ENCODE results near the gene MMP19. TPM values are rescaled to one million over a fixed set of nuclear protein-coding genes. Genes with fewer than 3 reads are reported as not detected.
A peak's percentile ranks its signal among the peaks of the same experiment; 100 is the strongest.

MMP19 gene
- total and polyA plus RNA-seq, 8 donors, result 0.63 to 7.5 (median 3.0) TPM

DNA sequence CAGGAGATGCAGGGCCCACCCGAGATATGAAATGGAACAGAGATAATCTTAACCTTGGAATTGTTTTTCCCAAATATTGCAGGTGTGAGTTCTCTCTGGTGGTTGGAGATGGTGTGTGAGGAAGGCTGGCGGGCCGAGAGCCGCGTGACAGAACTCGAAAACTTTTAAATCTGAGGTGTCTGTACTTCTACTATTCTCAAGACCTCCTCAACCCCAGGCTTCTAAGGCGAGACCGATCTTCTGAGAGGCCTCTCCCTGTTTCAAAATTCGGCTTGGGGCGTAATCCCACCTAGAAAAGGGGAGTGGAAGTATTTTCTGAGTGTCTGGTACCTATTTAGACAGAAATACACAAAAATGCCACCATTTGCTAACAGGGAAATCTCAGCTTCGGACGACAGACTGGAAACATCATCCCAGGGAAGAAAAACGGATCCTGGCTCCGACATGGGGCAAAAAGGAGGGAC lies 25.8 kb downstream of the MMP19 start:
- FAIRE-seq, result no peak
- DNase-seq, result no peak
- peak in 2 of 4 donors; percentile 1 to 2 for ATAC-seq

DNA sequence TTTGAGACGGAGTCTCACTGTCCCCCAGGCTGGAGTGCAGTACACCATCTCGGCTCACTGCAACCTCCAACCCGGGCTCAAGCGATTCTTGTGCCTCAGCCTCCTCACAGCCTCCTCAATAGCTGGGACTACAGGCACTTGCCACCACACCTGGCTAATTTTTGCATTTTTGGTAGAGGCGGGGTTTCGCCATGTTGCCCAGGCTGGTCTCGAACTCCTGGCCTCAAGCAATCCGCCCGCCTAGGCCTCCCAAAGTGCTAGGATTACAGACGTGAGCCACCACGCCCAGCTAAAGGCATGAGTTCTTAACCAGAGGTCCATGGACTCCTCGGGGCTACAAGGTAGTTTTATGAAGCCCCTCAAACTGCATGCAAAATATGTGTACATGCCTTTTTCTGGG lies 27.3 kb downstream of the MMP19 start:
- no peaks in the 10 kb centered on the region for H3K9me3 ChIP-seq
- peaks cover 0 to 6% (median 0%) of the 10 kb centered on the region in 3 donors for H3K36me3 ChIP-seq
- H3K27me3 ChIP-seq, result no peaks in the 10 kb centered on the region
- DNase-seq (no peak), ATAC-seq (no peak), FAIRE-seq (no peak)
- TF ChIP-seq, protein P1, sequence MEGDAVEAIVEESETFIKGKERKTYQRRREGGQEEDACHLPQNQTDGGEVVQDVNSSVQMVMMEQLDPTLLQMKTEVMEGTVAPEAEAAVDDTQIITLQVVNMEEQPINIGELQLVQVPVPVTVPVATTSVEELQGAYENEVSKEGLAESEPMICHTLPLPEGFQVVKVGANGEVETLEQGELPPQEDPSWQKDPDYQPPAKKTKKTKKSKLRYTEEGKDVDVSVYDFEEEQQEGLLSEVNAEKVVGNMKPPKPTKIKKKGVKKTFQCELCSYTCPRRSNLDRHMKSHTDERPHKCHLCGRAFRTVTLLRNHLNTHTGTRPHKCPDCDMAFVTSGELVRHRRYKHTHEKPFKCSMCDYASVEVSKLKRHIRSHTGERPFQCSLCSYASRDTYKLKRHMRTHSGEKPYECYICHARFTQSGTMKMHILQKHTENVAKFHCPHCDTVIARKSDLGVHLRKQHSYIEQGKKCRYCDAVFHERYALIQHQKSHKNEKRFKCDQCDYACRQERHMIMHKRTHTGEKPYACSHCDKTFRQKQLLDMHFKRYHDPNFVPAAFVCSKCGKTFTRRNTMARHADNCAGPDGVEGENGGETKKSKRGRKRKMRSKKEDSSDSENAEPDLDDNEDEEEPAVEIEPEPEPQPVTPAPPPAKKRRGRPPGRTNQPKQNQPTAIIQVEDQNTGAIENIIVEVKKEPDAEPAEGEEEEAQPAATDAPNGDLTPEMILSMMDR (IDR thresholded peaks at IDR 0.05), result no peak
- no peak overlapping the region for H3K4me3 ChIP-seq
- H3K4me1 ChIP-seq, result peaks cover 15 to 29% (median 16%) of the 10 kb centered on the region in 3 donors
- H3K27ac ChIP-seq, result no peak overlapping the region
- WGBS, 2 donors, result 74 to 80% methylated on average over 12 of the region's 12 CpGs
- intact Hi-C loops (cut with DNase I), result no loop called here

More for the DNA sequence above, 25.8 kb downstream of the MMP19 start:
- TF ChIP-seq, protein P1 (IDR thresholded peaks at IDR 0.05), result no peak
- WGBS, 2 donors, result 0% methylated on average over 14 of the region's 14 CpGs
- H3K9me3 ChIP-seq, result no peaks in the 10 kb centered on the region
- H3K4me1 ChIP-seq, result peaks cover 15 to 29% (median 16%) of the 10 kb centered on the region in 3 donors
- peak overlapping the region; percentile 63 to 89 (median 76) for H3K27ac ChIP-seq
- H3K4me3 ChIP-seq, result peak overlapping the region; percentile 60 to 81 (median 77)
- no peaks in the 10 kb centered on the region for H3K27me3 ChIP-seq
- H3K36me3 ChIP-seq, result peaks cover 0 to 20% (median 3%) of the 10 kb centered on the region in 3 donors
- intact Hi-C loops (cut with DNase I), result no loop called here

DNA sequence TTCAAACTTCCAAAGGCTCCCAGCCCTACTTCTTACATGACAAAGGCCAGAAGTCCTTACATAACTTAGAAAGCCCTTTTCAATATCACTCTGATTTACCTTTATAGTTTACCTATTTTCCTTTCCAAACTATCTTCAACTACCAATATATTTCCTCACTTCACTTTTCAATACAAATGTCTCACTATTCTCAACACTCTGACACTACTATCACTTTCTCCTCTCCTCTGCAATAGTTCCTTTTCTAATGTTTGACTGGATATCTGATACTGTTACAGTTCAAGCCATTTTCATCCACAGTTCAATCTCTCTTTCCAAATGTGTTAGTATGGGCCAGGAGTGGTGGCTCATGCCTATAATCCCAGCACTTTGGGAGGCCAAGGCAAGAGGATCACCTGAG lies 28.5 kb downstream of the MMP19 start:
- Histone ChIP-seq H3K4me1 (peaks cover 15 to 29% (median 16%) of the 10 kb centered on the region in 3 donors), H3K9me3 (no peaks in the 10 kb centered on the region), H3K27ac (no peak overlapping the region), H3K4me3 (no peak overlapping the region), H3K36me3 (peaks cover 0 to under 1% (median 0%) of the 10 kb centered on the region in 3 donors), H3K27me3 (no peaks in the 10 kb centered on the region)
- DNase-seq (no peak), FAIRE-seq (no peak), ATAC-seq (no peak)
- intact Hi-C loops (cut with DNase I), result no loop called here
- TF ChIP-seq, protein P1 (IDR thresholded peaks at IDR 0.05), result no peak

DNA sequence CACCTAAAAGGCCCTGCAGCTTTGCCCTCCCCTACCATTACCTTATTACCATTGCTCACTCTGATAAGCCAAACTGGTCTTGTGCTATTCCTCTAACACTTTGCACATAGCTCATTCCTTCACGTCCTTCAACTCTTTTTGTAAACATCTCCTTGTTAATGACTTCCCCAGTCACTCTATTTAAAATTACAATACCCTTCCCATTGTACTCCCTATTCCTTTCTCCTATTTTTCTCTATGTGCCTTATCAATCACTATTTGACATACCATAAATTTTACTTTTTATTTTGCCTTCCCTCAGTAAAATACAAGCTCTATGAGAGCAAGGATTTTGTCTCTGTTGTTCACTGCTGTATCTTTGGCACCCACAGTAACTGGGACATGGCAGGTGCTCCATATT lies 30.6 kb downstream of the MMP19 start:
- H3K9me3 ChIP-seq, result no peaks in the 10 kb centered on the region
- no peak overlapping the region for H3K4me3 ChIP-seq
- TF ChIP-seq, protein P1 (IDR thresholded peaks at IDR 0.05), result no peak
- WGBS, 2 donors, result 12 to 15% methylated on average over 1 of the region's 1 CpG
- DNase-seq (no peak), ATAC-seq (no peak), FAIRE-seq (no peak)
- peaks cover 0 to 7% (median 0%) of the 10 kb centered on the region in 3 donors for H3K36me3 ChIP-seq
- H3K27me3 ChIP-seq, result no peaks in the 10 kb centered on the region
- no peak overlapping the region for H3K27ac ChIP-seq
- H3K4me1 ChIP-seq, result peaks cover 15 to 22% (median 16%) of the 10 kb centered on the region in 3 donors
- intact Hi-C loops (cut with DNase I), result no loop called here

DNA sequence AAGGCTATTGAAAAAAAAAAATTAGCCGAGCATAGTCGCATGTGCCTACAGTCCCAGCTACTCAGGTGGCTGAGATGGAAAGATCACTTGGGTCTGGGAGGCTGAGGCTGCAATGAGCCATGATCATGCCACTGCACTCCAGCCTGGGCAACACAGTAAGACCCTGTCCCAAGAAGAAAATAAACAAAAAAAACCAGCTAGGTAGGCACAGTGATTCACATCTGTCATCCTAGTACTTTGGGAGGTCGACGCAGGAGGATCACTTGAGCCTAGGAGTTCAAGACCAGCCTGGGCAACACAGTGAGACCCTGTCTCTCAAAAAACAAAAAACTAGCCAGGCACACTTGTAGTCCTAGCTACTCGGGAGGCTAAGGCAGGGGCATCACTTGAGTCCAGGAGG lies 33.5 kb downstream of the MMP19 start:
- no peak for ATAC-seq
- 69 to 77% methylated on average over 5 of the region's 5 CpGs for WGBS, 2 donors
- Histone ChIP-seq H3K27me3 (no peaks in the 10 kb centered on the region), H3K27ac (no peak overlapping the region), H3K9me3 (no peaks in the 10 kb centered on the region), H3K36me3 (peaks cover 0 to 7% (median 0%) of the 10 kb centered on the region in 3 donors), H3K4me3 (no peak overlapping the region), H3K4me1 (peaks cover 0 to 5% (median 0%) of the 10 kb centered on the region in 3 donors)
- no peak for DNase-seq
- FAIRE-seq, result no peak
- TF ChIP-seq, protein P1 (IDR thresholded peaks at IDR 0.05), result no peak
- intact Hi-C loops (cut with DNase I), result loop anchor here in 1 of 3 donors (10.0 kb wide), 1 partner anchor 54 kb away; no protein-coding TSS in a partner anchor

All from pancreas (tissue), 10 donors.